ENCODE results near the gene KRABD2.

The KRABD2 gene

DNA sequence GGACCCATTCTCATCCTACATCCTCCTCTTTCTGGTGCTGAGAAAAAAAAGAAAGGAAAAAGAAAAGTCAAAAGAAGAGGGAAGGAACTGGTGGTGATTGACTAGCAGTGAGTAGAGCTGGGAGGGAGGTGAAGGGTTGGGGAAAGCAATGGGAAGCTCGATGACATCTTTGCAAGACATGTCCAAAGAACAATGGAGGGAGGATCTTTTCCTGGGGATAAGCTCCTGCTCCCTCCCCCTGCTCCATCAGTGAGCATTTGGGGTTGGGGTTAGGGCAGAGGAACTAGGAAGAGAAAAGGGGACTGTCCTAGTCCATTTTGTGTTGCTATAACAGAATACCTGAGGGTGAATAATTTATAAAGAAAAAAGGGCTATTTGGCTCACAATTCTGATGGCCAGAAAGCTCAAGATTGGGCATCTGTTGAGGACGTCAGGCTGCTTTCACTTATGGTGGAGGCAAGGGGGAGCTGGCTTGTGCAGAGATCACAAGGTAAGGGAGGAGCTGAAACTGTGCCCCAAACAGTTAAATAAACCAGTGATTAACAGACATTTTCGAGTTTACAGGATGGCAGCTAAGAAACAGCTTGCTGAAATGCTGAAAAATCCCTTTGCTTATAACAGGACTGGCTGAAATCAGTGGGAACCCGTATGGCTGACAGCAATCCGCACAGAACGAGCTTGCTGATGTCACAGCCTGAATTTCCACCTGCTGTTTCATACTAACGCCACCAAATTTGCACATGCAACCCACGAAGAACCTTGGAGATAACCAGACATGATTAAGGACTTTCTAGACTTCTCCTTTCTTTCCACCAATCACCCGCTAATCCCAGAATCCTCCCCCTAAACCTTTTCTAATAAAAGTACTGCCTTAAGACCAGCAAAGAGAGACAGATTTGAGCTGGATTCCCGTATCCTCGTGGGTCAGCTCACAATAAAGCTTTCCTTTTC, 38.4 kb downstream of the KRABD2 start:
- Histone ChIP-seq H3K27me3 (peaks cover 8% of the 10 kb centered on the region), H3K4me1 (ENCODE audit: control insufficient read depth in 1 of 2, insufficient read depth in 1 of 2, low read depth in 1 of 2, low read length in 1 of 2) (peaks cover 10 to 11% of the 10 kb centered on the region in 2 experiments), H3K4me3 (ENCODE audit: low read depth in 1 of 2, low read length in 1 of 2) (no peak overlapping the region), H3K27ac (no peak overlapping the region), H3K36me3 (no peaks in the 10 kb centered on the region), H3K9me3 (no peaks in the 10 kb centered on the region)
- TF ChIP-seq, protein P1, sequence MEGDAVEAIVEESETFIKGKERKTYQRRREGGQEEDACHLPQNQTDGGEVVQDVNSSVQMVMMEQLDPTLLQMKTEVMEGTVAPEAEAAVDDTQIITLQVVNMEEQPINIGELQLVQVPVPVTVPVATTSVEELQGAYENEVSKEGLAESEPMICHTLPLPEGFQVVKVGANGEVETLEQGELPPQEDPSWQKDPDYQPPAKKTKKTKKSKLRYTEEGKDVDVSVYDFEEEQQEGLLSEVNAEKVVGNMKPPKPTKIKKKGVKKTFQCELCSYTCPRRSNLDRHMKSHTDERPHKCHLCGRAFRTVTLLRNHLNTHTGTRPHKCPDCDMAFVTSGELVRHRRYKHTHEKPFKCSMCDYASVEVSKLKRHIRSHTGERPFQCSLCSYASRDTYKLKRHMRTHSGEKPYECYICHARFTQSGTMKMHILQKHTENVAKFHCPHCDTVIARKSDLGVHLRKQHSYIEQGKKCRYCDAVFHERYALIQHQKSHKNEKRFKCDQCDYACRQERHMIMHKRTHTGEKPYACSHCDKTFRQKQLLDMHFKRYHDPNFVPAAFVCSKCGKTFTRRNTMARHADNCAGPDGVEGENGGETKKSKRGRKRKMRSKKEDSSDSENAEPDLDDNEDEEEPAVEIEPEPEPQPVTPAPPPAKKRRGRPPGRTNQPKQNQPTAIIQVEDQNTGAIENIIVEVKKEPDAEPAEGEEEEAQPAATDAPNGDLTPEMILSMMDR (IDR thresholded peaks at IDR 0.05) = no peak

DNA sequence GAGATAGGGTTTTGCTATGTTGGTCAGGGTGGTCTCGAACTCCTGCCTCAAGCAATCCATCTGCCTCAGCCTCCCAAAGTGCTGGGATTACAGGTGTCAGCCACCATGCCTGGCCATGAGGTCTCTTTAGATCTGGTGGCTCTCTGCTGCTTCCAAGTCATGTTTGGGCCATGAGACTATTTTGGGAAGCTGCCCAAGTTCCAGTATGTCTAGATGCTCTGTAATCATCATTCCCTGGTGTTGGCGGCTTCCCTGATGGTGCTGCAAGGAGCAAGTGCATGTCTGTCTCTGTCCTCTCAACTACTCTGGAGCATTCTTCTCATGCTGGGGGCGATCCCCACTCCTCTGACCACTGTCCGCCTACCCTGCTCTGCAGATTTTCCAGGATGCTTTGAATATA, 43.2 kb downstream of the KRABD2 start:
- TF ChIP-seq, protein P1 (IDR thresholded peaks at IDR 0.05) = no peak
- peaks cover 7 to 10% of the 10 kb centered on the region in 2 experiments for H3K4me1 ChIP-seq (ENCODE audit: control insufficient read depth in 1 of 2, insufficient read depth in 1 of 2, low read depth in 1 of 2, low read length in 1 of 2)
- no peaks in the 10 kb centered on the region for H3K36me3 ChIP-seq
- H3K27me3 ChIP-seq = peaks cover 18% of the 10 kb centered on the region
- no peaks in the 10 kb centered on the region for H3K9me3 ChIP-seq
- no peak overlapping the region for H3K4me3 ChIP-seq (ENCODE audit: low read depth in 1 of 2, low read length in 1 of 2)
- no peak overlapping the region for H3K27ac ChIP-seq

DNA sequence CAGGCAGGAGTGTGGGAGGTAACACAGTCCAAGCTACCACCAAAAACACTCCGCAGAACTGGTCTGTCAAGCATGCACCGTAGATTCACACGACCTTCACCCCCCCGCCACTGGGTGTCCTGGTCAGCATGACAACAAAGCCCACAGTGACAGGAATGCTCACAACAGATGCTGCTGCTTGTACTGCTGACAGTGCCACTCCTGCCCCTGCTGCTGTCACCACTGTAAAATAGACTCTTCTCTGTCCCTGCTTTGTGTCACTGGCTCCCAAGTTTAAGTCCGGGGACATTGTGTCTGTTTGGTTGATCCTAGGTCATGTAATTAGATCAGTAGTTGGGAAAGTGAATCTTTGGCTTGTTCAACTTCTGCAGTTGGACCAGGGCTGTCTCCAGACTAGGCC, 43.8 kb downstream of the KRABD2 start:
- Histone ChIP-seq H3K27me3 (peaks cover 20% of the 10 kb centered on the region), H3K36me3 (no peaks in the 10 kb centered on the region), H3K27ac (no peak overlapping the region), H3K4me1 (ENCODE audit: control insufficient read depth in 1 of 2, insufficient read depth in 1 of 2, low read depth in 1 of 2, low read length in 1 of 2) (peaks cover 1 to 4% of the 10 kb centered on the region in 2 experiments), H3K4me3 (ENCODE audit: low read depth in 1 of 2, low read length in 1 of 2) (no peak overlapping the region), H3K9me3 (no peaks in the 10 kb centered on the region)
- TF ChIP-seq, protein P1 (IDR thresholded peaks at IDR 0.05) = no peak

DNA sequence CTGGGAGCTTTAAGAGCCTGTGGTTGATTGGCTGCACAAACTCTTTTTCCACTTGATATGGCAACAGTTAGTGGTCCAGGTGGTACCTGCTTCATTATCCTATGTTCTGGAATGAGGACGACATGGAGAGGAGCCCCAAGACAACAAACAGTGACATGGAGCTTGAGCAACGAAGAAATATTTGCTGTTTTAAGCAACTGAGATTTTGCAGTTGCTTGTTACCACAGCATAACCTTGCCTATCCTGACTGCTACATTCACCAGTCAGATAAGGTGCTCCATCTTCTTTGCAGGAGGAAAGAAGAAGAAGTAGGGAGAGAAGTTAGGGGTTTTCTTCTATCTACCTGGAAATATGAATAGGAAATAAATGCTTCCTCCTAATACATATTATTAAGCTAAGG, 44.4 kb downstream of the KRABD2 start:
- H3K9me3 ChIP-seq = no peaks in the 10 kb centered on the region
- peaks cover 0 to 2% of the 10 kb centered on the region in 2 experiments for H3K4me1 ChIP-seq (ENCODE audit: control insufficient read depth in 1 of 2, insufficient read depth in 1 of 2, low read depth in 1 of 2, low read length in 1 of 2)
- peaks cover 25% of the 10 kb centered on the region for H3K27me3 ChIP-seq
- H3K27ac ChIP-seq = no peak overlapping the region
- H3K4me3 ChIP-seq (ENCODE audit: low read depth in 1 of 2, low read length in 1 of 2) = no peak overlapping the region
- TF ChIP-seq, protein P1 (IDR thresholded peaks at IDR 0.05) = no peak
- no peaks in the 10 kb centered on the region for H3K36me3 ChIP-seq

DNA sequence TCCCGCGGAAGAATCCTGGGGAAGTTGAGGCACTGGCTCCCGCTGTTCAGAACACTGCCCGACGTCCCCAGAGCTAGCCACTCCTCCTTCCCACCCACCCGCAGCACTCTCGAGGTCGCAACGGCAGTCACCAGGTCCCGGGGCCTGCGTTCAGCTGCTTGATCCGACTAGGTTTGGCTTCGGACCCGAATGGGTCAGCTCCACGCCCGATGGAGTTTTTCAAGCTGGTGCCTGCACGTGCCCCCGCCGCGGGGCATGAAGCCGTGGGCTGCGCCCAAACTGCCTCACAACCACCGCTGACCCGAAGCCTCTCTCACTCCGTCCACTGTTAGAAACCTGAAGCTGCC, 49.2 kb downstream of the KRABD2 start:
- H3K4me1 ChIP-seq (ENCODE audit: control insufficient read depth in 1 of 2, insufficient read depth in 1 of 2, low read depth in 1 of 2, low read length in 1 of 2) = peaks cover 5 to 11% of the 10 kb centered on the region in 2 experiments
- H3K9me3 ChIP-seq = no peaks in the 10 kb centered on the region
- peaks cover 54% of the 10 kb centered on the region for H3K27me3 ChIP-seq
- H3K27ac ChIP-seq = no peak overlapping the region
- TF ChIP-seq, protein P1 (IDR thresholded peaks at IDR 0.05) = no peak
- no peaks in the 10 kb centered on the region for H3K36me3 ChIP-seq
- no peak overlapping the region for H3K4me3 ChIP-seq (ENCODE audit: low read depth in 1 of 2, low read length in 1 of 2)
